ENCODE data around the gene CD247. TPM values are rescaled to one million over a fixed set of nuclear protein-coding genes. Genes with fewer than 3 reads are reported as not detected.
A peak's percentile ranks its signal among the peaks of the same experiment; 100 is the strongest.

Gene CD247
- total and polyA plus RNA-seq, 2 of the 13 experiments (the other 11 are each of a cell fraction or from before 2014, with no cell fraction given) = 0.20 TPM; not detected in 1

GRCh38 chr1:167553136-167554027 lies 35.1 kb upstream of the CD247 start, which contains the start of gene CREG1 (continued):
- TF ChIP-seq HOMEZ (CRISPR knock-in tag; IDR thresholded peaks at IDR 0.05; ENCODE audit: low read depth) (peak; percentile 39; the same call in 1 of the 2 replicates), FIP1L1 (IDR thresholded peaks at IDR 0.05; ENCODE audit: borderline replicate concordance, insufficient read depth, low read depth, low read length) (no peak), ZNF674 (CRISPR knock-in tag; IDR thresholded peaks at IDR 0.05; ENCODE audit: low read depth) (no peak), ARNT (IDR thresholded peaks at IDR 0.05) (no peak), ZFYVE20 (CRISPR knock-in tag; IDR thresholded peaks at IDR 0.05; ENCODE audit: borderline replicate concordance, low read depth) (peak; percentile 58; the same call in 1 of the 2 replicates), TAF15 (IDR thresholded peaks at IDR 0.05; ENCODE audit: low read depth, low read length, poor library complexity, severe bottlenecking) (no peak), ZNF501 (CRISPR knock-in tag; IDR thresholded peaks at IDR 0.05) (no peak; the same call in 1 of the 2 replicates), SP1 (IDR thresholded peaks at IDR 0.05) (no peak), SP1 (CRISPR knock-in tag; IDR thresholded peaks at IDR 0.05) (peak; percentile 86), WIZ (CRISPR knock-in tag; IDR thresholded peaks at IDR 0.05) (no peak), PHF8 (CRISPR knock-in tag; IDR thresholded peaks at IDR 0.05) (peak; percentile 54), NR2F1 (CRISPR knock-in tag; IDR thresholded peaks at IDR 0.05) (no peak), KDM6A (CRISPR knock-in tag; IDR thresholded peaks at IDR 0.05; ENCODE audit: low read depth) (no peak), CAMTA2 (CRISPR knock-in tag; IDR thresholded peaks at IDR 0.05; ENCODE audit: borderline replicate concordance) (no peak), ZNF616 (CRISPR knock-in tag; IDR thresholded peaks at IDR 0.05; ENCODE audit: low read depth) (peak; percentile 71; the same call in 1 of the 2 replicates), ZNF556 (CRISPR knock-in tag; IDR thresholded peaks at IDR 0.05; ENCODE audit: borderline replicate concordance) (peak; percentile 72; the same call in 1 of the 2 replicates), KMT2B (CRISPR knock-in tag; IDR thresholded peaks at IDR 0.05) (no peak), PCBP2 (optimal IDR thresholded peaks at IDR 0.05; ENCODE audit: low read depth, low read length, poor library complexity, severe bottlenecking) (no peak), RBFOX2 (IDR thresholded peaks at IDR 0.05; ENCODE audit: low read depth, low read length) (peak; percentile 84)
- TF ChIP-seq, protein P1, sequence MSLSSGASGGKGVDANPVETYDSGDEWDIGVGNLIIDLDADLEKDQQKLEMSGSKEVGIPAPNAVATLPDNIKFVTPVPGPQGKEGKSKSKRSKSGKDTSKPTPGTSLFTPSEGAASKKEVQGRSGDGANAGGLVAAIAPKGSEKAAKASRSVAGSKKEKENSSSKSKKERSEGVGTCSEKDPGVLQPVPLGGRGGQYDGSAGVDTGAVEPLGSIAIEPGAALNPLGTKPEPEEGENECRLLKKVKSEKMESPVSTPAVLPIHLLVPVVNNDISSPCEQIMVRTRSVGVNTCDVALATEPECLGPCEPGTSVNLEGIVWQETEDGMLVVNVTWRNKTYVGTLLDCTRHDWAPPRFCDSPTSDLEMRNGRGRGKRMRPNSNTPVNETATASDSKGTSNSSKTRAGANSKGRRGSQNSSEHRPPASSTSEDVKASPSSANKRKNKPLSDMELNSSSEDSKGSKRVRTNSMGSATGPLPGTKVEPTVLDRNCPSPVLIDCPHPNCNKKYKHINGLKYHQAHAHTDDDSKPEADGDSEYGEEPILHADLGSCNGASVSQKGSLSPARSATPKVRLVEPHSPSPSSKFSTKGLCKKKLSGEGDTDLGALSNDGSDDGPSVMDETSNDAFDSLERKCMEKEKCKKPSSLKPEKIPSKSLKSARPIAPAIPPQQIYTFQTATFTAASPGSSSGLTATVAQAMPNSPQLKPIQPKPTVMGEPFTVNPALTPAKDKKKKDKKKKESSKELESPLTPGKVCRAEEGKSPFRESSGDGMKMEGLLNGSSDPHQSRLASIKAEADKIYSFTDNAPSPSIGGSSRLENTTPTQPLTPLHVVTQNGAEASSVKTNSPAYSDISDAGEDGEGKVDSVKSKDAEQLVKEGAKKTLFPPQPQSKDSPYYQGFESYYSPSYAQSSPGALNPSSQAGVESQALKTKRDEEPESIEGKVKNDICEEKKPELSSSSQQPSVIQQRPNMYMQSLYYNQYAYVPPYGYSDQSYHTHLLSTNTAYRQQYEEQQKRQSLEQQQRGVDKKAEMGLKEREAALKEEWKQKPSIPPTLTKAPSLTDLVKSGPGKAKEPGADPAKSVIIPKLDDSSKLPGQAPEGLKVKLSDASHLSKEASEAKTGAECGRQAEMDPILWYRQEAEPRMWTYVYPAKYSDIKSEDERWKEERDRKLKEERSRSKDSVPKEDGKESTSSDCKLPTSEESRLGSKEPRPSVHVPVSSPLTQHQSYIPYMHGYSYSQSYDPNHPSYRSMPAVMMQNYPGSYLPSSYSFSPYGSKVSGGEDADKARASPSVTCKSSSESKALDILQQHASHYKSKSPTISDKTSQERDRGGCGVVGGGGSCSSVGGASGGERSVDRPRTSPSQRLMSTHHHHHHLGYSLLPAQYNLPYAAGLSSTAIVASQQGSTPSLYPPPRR (CRISPR knock-in tag; IDR thresholded peaks at IDR 0.05; ENCODE audit: borderline replicate concordance) = no peak
- TF ChIP-seq, protein P2, sequence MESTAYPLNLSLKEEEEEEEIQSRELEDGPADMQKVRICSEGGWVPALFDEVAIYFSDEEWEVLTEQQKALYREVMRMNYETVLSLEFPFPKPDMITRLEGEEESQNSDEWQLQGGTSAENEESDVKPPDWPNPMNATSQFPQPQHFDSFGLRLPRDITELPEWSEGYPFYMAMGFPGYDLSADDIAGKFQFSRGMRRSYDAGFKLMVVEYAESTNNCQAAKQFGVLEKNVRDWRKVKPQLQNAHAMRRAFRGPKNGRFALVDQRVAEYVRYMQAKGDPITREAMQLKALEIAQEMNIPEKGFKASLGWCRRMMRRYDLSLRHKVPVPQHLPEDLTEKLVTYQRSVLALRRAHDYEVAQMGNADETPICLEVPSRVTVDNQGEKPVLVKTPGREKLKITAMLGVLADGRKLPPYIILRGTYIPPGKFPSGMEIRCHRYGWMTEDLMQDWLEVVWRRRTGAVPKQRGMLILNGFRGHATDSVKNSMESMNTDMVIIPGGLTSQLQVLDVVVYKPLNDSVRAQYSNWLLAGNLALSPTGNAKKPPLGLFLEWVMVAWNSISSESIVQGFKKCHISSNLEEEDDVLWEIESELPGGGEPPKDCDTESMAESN (CRISPR knock-in tag; conservative IDR thresholded peaks at IDR 0.05) = peak; percentile 50; the same call in 1 of the 2 replicates
